ENCODE measurements around the gene CT47A1. TPM values are rescaled to one million over a fixed set of nuclear protein-coding genes. Genes with fewer than 3 reads are reported as not detected.
"Not testable (repeated sequence)": the region's sequence is repeated elsewhere in the genome, so short reads cannot be mapped to it uniquely, and the experiment has no call there.

CT47A1 gene
- total RNA-seq = not detected

- not testable (repeated sequence) for DNase-seq
These were observed at the start of gene CT47A1 for GRCh38 chrX:120985660-120986059. CT47A1 (minus strand) TSS chrX:120985760; CDS start chrX:120985529, 231 bp downstream.

GRCh38 chrX:121032531-121032930, 47.0 kb upstream of the CT47A1 start:
- DNase-seq = no peak

- DNase-seq = no peak
These were observed 44.5 kb upstream of the CT47A1 start for GRCh38 chrX:121030083-121030482.

- no peak for DNase-seq
These were observed 42.9 kb upstream of the CT47A1 start for GRCh38 chrX:121028419-121028818.

- no peak for DNase-seq
These were observed 29.3 kb upstream of the CT47A1 start for GRCh38 chrX:121014826-121015225.

- no peak for DNase-seq
These were observed 28.4 kb upstream of the CT47A1 start for GRCh38 chrX:121013897-121014455.

- no peak for DNase-seq
These were observed 25.7 kb upstream of the CT47A1 start for GRCh38 chrX:121011254-121011653.

- peak; percentile 0 for DNase-seq
These were observed 24.7 kb upstream of the CT47A1 start for GRCh38 chrX:121010218-121010617.

GRCh38 chrX:121009764-121010163, 24.2 kb upstream of the CT47A1 start:
- DNase-seq = no peak

- no peak for DNase-seq
These were observed 23.4 kb upstream of the CT47A1 start for GRCh38 chrX:121008920-121009319.

- no peak for DNase-seq
These were observed 15.0 kb upstream of the CT47A1 start for GRCh38 chrX:121000589-121000988.

GRCh38 chrX:120999413-120999812, 13.9 kb upstream of the CT47A1 start:
- DNase-seq = no peak

- not testable (repeated sequence) for DNase-seq
These were observed 29.1 kb downstream of the CT47A1 start, which contains the start of gene CT47A7 for GRCh38 chrX:120956500-120956899. CT47A7 (minus strand) TSS chrX:120956600; CDS start chrX:120956345, 255 bp downstream.

Small RNA genes within 50 kb of the gene (small RNA-seq; reads per million reads assigned to genes)
- gene AL670379.1 (not detected), gene AL670379.10 (not detected), gene AL670379.11 (not detected), gene AL670379.12 (not detected), gene AL670379.2 (not detected), gene AL670379.3 (not detected), gene AL670379.4 (not detected), gene AL670379.5 (not detected), gene AL670379.6 (not detected), gene AL670379.7 (not detected), gene AL670379.8 (not detected), gene AL670379.9 (not detected)

Other genes starting within 250 kb of the CT47A1 start
- not detected for gene CT47B1, start 109.9 kb downstream of the CT47A1 start, total RNA-seq
- not detected for gene CT47A11, start 48.6 kb downstream of the CT47A1 start, total RNA-seq
- not detected for gene CT47A10, start 43.7 kb downstream of the CT47A1 start, total RNA-seq
- not detected for gene CT47A9, start 38.9 kb downstream of the CT47A1 start, total RNA-seq
- gene CT47A8, start 34.0 kb downstream of the CT47A1 start, total RNA-seq = not detected
- not detected for gene CT47A7, start 29.2 kb downstream of the CT47A1 start, total RNA-seq
- not detected for gene CT47A6, start 24.3 kb downstream of the CT47A1 start, total RNA-seq
- gene CT47A5, start 19.4 kb downstream of the CT47A1 start, total RNA-seq = not detected
- not detected for gene CT47A4, start 14.6 kb downstream of the CT47A1 start, total RNA-seq
- not detected for gene CT47A3, start 9.7 kb downstream of the CT47A1 start, total RNA-seq
- not detected for gene CT47A2, start 4.8 kb downstream of the CT47A1 start, total RNA-seq
- gene GLUD2, start 61.9 kb upstream of the CT47A1 start, total RNA-seq = 1.1 TPM

All from occipital lobe (tissue), 3 donors.